Astrocyte of the hippocampus (primary cell): ENCODE measurements around the gene WDR27.
A peak's percentile ranks its signal among the peaks of the same experiment; 100 is the strongest.

Experiments
- DNase-seq: peaks from one replicate; pipeline ENCODE4 v3.0.0; 2011; ENCODE audit warnings: low read depth, low spot score

Gene WDR27

DNA sequence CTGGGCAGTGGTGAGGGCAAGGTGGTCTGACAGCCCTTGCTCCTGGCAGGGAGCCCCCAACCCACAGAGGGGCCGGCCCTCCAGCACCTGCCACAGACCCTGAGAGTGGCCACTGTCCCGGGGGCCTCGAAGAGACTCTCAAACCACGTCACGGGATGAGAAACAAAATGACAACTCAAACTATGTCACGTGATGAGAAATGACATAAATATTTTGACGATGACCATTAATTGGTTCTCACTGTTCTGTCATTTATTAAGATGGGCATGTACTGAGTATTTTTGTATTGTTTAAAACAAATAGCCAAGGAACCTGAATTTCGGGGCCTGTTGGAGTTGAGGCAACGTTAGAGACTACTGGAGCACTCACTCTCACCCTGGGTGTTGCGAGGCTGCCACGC lies 135.5 kb downstream of the WDR27 start:
- no peak for DNase-seq

DNA sequence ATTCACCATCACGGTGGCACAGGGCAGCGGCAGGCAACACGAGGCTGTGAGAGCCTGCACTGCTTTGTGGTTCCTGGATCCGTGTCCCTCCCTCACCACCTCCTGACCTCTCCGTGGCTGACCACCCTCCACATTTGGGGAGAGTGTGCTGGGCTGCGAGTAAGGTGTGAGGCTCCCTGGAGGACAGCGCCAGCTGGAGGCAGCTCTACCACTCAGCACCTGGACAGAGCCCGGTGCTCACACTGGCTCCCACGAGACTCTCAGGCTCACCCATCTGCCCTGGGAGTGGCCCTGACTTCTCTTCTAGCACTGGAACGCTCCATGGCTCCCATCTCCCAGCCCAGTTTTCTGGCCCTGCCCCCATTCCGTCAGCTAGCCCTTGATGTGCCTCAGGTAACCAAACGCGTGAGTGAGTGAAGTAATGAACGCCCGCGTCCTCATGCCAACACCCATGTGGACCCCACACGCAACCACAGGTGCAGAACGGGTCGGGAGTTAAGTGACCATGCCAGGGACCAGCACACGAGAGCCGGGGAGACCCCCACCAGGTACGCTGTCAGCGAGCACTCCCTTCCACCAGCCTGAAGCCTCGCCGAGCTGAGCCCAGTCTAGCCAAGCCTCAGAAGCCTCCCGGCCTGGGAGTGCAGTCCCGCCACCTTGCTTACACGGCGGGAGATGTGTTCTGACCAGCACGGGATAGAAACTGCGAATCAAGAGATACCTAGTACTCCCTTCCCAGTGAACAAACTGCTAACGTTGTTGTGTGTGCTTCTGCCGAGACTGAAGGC lies 137.2 kb downstream of the WDR27 start:
- no peak for DNase-seq

DNA sequence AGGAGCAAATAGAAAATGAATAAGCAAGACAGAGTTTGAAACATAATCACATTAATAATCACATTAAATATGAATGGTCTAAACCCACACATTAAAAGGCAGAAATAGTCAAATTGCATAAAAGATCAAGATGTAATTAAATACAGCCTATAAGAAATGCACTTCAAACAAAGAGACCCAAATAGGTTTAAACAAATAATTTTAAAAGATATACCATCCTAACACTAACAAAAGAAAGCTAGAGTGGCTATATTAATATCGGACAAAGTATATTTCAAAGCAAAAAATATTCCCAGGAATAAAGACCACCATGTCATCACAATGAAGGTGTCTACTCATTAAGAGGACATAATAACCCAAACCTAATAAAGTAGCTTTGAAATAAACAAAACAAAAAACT lies 140.2 kb downstream of the WDR27 start:
- no peak for DNase-seq

DNA sequence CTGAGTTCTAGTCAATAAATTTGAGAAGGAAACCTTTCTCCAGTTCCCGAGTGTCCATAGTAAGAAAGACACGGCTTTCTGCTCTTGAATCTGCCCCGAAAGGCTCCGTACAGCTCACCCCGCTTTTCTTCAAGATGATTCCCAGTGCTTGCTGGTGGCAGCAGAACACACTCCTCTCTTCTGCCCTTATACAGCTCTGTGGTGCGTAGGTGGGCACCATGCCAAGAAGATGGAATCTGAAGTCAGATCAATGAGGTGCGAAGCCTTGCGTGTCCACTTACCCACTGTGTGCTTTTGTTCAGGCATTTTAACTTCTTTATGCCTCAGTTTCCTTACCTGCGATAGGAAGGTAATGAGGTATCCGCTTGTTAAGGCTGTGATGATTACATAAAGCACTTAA lies 142.2 kb downstream of the WDR27 start:
- no peak for DNase-seq

DNA sequence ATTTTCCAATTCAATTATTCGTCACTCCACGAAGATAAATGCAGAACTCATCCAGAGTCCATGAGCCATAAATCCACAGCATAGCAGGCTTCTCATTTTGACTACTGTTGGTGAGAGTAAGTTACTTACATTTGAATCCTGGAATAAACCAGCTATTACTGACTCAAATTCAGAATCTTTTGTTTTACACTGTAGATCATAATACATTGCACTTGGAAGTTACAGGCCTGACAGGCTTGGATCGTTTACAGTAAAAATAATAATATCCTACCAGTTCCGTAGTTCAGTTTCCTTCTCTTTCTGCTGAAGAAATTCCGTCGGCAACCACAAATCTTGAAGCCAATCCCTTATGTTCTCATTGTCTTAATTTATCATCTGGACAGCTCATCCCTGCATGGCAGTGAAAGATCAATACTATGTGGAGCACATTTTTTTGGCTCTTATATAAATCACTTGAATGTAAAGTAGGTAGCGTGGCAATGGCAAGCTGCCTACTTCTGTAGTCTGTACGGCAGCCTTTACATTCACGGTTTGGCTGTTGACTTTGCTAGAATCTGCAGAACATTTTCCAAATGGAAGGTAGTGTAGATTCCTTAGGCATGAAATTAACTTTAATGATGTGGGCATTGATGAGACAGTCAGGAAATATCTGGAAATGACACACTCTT lies 142.9 kb downstream of the WDR27 start:
- no peak for DNase-seq

DNA sequence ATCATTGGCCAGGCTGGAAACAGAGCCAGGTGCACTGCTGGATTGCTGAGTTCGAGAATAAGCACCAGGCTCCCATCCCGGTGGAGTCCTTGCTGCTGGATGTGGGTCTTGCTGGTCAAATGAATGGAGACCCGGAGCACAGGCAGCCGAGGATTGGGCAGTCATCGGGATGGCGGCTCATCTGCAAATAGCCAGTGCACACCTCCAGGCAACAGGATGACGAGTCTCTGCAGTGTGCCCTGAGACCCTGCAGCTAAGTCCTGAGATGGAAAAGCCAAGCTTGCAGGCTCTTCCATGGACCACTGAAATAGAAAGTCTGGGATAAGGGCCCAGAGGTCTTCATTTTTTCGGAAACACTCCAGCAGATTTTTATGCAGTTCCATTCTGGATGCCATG lies 143.5 kb downstream of the WDR27 start:
- DNase-seq = no peak

DNA sequence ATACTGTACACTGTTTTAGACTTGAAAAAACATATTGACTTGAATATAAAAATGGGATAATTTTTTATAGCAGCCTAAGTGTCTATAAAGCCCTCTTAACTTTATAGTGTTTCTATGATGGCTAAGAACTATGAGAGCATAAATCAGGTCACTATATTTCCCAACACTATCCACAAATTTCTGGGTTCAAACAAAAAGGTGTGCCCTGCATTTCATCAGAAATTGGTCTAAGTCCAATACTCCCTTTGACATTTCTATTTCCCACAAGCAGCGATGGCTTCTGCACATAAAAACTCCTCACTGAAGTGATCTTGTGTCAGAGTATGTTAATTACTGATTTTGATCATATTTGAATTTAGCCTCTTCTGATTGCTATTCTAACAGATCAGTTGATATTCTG lies 143.9 kb downstream of the WDR27 start:
- no peak for DNase-seq

DNA sequence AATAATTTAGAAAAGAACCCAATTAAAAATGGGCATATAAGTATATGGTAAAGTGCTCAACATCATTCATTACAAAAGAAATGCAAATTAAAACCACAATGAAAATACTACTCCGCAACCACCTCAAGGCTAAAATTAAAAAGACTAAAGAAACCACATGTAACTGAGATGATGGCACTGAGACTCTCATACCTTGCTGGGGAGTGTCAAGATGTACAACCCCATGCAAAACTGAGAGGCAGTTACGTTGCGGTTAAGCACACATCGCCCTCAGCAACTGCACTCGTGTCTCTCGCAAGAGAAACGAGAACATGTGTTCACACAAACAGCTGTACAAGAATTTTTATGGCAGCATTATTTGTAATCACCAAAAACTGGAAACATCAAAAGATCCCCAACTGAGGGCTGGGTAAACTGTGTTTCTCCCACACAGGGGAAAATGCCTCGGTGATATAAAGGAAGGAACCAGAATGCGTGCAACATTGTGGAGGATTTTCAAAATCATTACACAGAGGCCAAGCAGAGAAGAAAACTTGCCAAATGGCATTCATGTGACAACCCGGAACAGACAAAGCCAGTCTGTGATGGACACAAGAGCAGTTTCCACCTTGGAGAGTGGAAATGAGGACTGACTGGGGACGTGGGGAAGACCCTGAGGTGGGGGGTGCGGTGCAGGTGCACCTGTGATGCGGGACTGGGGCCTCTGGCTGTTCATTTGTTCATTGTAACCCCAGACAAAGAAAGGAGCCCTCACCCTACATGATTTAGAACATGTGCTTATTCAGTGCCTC lies 144.9 kb downstream of the WDR27 start:
- DNase-seq = no peak

DNA sequence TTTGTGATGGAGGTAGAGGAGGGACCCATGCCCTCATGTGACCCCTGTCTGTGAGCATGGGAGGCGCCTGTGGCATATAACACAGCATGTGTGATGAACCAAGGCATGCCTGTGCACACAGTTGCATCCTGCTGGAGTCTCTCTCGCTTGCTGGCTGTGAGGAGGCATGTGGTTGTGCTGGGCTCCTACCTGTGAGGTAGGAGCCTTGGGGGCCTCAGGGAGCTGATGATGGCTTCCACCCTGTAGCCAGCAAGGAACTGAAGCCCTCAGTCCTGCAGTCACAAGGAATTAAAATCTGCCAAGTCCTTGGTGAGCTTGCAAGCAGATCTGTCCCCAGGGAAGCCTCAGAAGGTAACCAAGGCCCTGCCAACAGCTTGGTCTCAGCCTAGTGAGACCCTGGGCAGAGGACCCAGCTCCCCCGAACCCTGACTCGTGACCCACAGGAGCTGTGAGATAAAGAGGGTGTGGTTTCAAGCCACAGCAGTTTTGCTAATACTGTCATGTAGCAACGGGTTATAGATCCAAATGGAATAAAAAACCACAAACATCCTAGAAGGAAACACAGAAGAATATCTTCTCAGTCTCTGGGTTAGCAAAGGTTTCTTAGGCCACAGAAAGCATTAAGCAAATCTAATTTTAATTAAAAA lies 145.7 kb downstream of the WDR27 start:
- DNase-seq = no peak

DNA sequence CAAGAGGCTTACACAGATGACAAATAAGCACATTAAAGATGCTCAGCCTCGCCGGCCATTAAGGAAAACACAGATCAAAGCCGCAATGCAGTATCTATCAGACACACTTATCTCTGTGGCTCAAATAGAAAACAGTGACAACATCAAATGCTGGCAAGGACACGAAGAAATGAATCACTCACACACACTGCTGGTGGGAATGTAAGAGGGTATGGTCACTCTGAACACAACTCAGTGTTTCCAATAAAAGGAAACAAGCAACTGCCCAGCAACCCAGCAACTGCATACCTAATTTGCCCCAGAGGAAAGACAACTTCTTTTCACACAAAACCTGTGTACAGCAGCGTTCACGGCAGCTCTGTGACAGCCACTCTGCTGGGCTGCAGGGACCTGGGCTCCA lies 155.8 kb downstream of the WDR27 start:
- peak; percentile 68 for DNase-seq

DNA sequence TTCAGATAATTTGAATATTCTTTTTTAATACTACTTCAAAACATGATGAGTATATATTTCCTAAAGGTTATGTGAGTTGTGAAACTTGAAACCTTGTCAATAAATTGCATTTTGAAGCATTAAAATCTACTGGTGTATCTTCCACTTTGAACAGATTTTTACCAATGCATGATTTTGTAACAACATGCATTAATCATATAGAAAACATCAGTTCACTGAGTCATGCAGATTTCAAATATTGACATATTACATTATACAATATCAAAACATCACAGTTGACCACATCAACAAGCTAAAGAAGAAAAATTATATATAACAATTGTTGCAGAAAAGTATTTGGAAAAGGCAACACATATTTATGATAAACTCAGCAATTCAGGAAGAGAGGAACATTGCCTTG lies 158.1 kb downstream of the WDR27 start:
- DNase-seq = no peak

DNA sequence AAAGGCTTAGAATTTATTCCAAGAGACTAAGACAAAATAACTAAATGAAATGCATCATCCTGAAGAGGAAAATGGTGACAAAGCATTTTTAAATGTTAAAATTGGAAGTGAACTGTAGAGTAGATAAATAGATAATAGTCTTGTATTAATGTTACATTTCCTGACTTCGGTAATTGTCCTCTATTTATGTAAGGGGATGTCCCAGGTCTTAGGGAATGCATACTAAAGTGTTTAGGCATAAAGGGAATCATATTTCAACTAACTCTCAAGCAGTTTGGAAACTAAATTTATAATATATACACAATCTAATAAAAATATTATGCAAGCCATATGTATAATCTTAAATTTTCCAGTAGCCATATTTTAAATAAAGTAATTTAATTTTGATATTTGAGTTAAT lies 159.3 kb downstream of the WDR27 start:
- DNase-seq = no peak

DNA sequence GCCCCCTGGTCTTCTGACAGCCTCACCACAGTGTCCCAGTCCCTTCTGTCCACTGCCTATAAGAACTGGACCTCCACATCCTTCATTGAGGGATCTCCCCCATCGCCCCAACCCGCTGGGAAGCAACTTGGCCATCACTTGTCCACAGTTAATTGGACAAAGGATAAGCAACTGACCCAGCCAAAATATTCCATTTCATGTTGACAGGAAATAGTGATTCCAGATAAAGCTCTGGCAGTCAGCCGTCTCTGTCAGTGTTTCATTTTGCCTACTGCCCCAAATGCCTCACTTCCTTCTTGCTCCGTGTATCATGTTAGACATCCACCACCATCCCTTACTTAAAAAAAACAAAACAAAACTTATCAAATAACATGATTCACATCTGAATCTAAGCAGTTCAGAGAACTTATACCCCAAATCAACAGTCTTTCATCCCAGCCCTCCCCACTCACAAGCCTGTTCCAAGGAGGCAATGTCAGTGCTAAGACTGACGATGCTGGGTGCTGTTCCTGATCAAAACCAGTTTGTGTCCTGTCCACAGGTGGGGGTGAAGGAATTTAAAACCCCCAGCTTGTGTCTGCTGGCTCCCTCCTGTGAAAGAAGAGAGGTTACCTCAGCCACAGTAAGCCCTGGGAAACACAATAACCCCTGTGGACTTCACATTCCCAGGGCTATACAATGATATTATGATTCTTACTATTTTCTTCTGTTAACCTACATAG lies 162.5 kb downstream of the WDR27 start:
- no peak for DNase-seq

DNA sequence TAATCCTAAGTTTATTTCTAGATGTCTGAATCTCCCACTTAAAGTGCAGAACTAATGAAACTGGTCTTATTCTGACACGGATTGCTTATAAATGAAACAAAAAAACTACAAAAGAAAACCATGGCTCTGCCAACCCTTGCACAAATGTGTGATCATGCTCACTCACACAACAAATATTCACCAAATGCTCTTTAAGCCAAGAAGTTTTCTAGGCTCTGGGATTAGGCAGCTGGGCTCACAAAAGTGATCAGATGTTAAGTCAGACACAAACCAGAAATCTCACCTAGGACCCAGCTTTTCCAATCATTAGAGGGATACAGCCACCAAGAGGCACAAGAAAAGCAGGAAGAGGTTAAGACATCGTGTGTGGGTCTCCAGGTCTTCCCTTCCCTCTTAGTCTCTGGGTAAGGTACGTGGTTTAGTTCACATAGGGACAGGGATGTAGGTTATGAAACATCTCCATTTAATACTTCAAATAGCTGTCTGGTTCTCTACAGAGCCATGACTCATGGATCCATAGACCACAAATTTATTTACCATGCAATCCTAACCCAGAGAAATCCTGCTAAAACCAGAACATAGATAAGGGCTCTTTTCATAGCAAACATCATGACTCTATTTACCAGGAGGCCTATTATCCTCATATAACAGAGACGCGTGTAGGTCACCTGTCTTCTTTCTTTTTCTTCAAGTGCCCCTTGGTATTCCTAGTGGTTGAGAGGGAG lies 165.2 kb downstream of the WDR27 start:
- DNase-seq = peak; percentile 62

DNA sequence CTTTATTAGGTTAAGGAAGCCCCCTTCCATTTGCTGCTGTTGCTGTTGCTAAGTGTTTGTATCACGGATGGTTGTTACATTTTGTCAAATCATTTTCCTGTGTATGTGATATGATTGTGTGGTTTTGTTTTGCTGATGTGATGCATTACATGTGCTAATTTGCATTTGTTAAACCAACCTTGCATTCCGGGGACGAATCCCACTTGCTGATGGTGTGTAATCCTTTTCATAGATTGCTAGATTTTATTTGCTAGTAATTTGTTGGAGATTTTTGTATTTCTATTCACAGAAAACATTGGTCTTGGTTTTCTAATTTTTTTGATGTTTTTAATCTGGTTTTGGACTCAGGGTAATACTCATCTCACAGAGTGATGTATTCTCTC lies 167.8 kb downstream of the WDR27 start:
- no peak for DNase-seq

DNA sequence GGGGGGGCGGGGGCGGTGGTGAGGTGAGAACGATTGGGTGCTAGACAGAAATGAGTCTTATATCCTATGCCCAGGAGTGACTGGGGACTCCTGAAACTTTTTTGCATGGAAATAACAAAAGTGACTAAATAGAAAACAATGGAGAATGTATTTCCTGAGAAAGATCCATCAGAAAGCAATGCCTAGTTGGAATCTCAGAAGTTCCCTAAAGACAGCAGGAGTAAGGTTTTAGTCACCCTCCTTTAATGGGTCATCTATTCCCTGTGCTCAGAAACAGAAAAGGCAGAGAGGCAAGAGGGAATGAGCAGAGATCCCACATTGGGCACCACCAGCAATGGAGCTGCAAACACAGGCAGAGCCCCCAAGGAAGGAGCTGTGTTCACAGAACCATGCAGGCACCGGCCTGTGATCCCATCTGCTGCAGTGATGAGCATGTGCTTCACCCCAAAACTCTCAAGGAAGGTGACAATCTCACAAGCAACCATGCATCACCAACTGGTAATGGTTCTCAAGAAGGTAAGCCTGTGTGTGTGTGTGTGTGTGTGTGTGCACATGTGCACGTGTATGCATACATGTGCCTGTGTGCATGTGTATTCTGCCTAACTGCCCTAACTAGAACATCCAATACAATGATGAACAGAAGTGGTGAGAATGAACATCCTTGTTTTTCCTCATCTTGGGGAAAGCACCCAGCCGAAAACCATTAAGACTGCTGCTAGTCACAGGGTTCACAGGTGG lies 168.4 kb downstream of the WDR27 start:
- no peak for DNase-seq

DNA sequence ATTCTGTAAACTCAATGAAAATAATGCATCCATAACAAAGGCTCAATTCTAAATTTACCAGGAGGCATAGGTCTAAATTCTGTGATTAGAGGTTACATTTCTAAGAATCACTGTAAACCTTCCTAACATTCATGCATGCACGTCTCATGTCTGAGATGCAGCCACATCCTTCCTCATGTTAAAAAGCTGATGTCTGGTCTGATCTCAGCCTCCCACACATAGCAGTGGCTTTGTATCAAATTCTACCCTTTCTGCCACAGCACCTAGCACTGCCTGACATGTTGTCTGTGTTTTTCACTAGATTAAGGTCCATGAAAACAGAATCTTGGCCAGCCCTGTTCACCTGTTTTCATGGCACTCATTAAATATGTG lies 171.1 kb downstream of the WDR27 start:
- DNase-seq = no peak

DNA sequence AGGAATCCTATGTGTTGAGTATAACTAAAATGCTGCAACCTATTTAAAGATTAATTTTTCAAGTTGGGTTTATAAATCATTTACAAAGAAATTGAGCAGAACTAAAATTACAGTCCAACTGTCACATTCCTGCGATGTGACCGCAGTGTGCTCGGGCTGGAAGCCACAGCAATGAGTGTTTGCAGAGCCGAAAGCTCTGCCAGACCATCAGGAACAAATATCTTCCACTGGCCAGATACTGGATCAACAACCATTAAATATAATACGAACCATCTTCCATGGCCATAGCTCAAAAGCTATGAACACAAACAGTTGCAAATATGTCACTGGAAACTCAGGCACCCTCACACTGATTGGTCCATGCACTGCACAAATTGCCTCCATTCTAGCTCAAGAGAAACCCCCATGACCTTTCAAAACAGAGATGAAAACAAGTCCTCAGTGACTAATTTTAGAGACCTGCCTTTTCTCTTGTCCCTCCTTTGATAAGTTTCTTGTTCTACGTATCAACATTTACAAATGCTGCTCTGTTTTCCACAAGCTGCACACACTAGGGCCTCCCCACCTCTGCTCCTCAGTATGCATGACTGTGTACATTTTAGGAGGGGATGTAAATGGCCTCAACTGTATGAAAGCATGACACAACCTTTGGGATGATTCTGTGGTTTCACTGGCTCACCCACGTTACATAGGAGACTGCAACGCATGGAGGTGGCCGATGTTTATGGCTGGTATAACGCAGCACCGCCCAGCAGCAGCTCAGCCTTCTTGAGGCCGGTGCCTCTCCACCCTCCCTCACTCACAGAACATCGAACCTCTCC lies 171.7 kb downstream of the WDR27 start:
- peak; percentile 47 for DNase-seq

DNA sequence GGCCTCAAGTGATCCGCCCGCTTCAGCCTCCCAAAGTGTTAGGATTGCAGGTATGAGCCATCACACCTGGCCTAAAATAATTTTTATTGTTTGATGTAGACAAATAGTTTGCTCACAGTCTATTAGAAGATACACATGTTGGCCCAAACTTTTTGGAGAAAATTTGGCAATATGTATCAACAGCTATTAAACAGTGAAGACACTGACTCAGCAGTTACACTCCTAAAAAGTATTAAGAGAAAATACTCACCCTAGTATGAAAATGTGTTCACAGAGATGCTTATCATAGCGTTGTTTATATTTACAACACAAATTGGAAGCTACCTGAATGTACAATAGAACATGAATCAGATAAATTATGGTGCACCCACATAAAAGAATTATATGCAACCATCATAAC lies 173.1 kb downstream of the WDR27 start:
- DNase-seq = no peak
